CD4-positive, alpha-beta T cell treated with Interleukin-6 for 4 hours (primary cell): Measurements from ENCODE around the gene ZNF609.
A peak's percentile ranks its signal among the peaks of the same experiment; 100 is the strongest.

Source experiments
- DNase-seq: peaks from one replicate; pipeline ENCODE4 v3.0.0-alpha.2; 2020; ENCODE audit warnings: mixed read lengths

Gene ZNF609

DNA sequence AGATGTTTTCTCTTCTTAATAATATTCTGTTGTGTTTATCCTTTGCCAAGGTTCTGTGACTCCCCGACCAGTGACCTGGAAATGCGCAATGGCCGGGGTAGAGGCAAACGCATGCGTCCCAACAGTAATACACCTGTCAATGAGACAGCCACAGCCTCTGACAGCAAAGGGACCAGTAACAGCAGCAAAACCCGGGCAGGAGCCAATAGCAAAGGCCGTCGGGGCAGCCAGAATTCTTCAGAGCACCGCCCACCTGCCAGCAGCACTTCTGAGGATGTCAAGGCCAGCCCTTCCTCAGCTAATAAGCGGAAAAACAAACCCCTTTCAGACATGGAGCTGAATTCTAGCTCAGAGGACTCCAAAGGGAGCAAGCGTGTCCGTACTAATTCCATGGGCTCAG, 213.5 kb downstream of the ZNF609 start:
- no peak for DNase-seq

DNA sequence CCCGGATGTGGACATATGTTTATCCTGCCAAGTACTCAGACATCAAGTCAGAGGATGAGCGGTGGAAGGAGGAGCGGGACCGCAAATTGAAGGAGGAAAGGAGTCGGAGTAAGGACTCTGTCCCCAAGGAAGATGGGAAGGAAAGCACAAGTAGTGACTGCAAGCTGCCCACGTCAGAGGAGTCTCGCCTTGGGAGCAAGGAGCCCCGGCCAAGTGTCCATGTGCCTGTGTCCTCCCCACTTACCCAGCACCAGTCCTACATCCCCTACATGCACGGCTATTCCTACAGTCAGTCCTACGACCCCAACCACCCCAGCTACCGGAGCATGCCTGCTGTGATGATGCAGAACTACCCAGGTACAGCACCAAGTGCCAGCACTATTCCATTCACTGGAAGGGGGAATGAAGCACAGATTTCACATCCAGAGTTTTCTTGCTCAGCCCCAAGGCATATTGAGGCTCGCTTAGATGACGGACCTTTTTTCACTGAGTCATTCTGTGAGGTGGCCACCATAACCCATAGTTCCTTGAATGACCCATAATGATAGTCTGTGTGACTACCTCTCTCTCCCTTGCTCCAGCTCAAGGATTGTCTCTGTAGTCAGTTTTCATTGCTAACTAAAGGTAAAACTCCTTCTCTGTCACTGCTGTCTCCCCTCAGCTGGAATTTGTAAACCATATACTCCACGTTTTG, 217.9 kb downstream of the ZNF609 start:
- no peak for DNase-seq

DNA sequence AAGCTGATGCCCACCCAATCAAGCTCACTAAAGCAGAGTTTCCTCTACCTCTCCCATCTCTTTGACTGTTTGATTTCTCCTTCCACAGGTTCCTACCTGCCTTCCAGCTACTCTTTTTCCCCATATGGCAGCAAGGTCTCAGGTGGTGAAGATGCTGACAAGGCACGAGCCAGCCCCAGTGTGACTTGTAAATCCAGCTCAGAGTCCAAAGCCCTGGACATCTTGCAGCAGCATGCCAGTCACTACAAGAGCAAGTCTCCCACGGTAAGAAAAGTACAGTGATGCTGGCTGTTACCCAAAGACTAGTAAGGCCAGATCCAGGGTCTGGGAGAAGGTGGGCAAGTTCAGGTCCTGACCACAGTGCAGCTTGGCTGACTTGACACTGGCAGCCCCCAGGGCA, 219.7 kb downstream of the ZNF609 start:
- no peak for DNase-seq

DNA sequence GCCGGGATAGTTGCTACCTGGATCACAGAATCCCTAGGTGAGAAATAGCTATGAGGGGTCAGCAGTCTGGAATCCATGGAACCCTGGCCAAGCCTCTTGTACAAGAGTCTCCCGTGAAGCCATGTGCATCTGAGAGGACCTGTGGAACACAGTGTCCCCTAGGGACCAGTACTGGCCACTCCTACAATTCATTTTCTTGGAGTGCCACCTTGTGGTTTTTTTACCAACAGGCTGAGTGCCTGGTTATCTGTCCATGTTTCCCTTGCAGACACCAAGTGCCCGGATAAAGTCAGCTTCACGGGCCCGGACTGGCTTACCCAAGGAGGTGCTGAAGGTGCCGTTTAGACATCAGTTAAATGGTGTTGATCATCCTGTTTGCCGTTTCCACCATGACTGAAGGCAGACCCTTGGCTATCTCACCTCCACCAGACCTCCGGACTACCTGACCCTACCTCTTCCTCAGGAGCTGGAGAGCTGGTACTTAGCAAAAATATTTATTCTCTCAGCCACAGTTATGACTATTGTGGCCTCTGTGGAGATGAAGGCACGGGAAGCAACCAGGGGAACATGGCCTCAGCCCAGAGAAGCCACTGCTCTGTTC, 221.1 kb downstream of the ZNF609 start:
- peak; percentile 10 for DNase-seq

DNA sequence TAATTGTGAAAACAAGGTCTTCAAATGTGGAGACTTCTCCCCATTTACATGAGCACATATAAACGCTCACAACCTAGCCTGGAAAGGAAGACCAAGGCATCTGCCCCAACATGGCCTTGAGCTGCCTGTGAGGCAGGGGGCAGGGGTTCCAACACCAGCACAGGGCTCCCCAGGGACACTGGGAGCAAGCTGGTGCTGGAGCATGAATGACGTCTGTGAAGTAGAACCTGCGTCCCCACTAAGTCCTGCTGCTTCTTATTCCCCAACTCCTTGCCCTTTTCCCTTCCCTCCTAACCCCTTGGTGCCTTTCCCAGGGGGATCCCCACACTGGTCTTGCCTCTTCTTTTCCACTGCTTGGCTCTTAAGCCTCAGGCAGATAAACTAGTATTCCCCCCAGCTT, 221.9 kb downstream of the ZNF609 start:
- DNase-seq = no peak

DNA sequence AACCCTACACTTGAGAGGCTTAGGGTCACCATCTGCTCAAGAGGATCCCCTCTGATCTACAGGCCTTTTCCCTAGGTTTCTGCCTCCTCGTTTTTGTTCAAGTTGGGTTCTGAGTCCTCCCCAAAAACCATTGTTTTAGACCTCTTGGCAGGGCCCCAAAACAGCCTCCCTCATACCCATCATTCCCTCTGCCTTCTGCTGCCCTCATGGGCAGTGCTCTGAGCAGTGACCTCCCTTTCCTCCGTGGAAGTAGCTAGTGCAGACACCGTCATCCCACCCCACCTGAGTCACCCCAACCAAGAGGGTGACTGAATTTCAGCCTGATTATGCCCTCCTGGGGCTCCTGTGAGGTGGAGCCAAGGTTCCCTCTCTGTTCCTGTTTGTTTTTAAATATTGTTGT, 223.0 kb downstream of the ZNF609 start:
- no peak for DNase-seq

DNA sequence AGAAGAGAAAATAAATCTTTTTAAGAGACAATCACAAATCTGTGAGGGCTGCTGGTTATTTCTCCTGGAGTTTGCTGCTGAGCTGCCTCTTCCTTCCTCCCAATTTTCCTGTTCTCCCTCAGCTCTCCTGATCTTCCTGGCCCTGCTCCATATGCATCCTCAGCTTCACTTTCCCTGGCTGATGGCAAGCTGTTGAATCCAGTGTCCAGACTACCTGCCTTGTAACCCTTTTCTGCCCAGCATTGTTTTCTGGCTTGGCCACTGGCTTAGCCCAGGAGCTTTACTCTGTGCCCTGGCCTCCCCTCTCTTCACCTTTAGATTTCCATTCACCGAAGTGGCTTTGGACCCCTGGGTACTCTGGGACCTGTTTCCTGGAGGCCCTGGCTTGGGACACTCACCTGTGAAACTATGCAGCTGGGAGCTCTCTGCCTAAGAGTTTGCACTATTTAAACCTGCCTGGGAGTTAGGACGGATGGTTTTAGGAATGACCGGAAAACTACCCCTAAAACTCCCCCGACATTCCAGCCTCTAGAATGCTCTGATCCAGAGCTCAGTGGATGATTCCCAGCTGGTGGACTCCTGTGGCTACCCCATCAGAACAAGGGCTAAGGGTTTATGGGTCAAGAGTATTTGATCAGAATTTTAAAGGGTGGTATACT, 225.0 kb downstream of the ZNF609 start:
- DNase-seq = no peak

DNA sequence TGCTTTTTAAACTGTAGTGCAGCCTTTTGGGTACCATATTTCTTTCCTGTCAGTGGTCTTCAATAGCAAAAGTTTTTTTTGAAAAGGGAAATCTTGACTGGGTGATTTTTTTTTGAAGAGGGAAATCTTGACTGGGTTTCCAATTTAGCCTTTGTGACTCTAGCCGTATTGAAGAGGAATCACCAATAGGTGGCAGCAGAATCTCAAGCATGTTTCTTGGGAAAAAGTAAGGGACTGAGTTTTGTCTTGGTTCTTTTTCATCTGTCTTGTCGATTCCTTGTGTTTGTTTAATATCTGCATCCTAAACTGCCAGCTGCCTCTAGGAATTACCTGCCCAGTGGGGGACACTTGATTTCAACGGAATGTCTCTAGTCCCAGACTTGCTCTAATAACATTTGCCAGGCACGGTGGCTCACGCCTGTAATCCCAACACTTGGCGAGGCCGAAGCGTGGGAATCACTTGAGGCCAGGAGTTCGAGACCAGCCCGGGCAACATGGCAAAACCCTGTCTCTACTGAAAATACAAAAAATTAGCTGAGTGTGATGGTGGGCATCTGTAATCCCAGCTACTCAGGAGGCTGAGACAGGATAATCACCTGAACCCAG, 225.9 kb downstream of the ZNF609 start:
- DNase-seq = peak; percentile 47

DNA sequence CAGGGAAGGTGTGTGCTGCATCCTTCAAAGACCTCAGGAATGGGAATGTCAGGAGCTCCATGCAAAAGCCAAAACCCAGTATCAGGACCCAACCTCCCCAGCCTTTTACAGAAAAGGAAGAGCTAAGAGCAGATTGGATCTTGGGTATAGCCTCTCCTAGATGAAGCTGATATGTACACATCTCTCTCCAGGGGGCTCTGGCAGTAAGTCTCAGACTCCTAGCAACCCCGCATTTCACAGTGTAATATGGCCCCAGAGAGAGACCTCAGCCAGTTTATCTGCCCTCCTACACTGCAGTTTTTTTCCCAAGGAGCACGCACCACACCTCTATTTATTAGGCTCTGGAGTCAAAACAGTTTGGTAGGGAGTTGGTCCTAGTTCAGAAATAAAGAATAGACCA, 226.8 kb downstream of the ZNF609 start:
- DNase-seq = no peak

DNA sequence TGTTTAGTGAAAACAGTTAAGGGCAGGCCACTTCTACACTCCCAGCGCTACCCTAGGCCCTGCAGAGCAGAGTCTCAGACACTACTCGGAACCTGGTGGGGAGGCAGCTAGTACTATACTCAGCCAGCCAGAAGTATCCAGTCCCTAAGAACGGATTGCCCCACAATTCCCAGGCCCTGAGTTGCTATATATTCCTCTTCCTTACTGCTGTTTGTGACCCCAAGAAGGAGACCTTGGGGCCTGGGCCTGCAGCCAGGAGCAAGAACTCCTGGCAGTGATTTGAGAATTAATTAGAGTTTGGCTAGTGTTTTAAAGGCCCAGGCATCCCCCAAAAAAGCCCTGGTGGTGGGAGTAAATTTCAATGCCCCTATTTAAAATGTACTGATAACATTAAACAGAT, 227.3 kb downstream of the ZNF609 start:
- DNase-seq = no peak

DNA sequence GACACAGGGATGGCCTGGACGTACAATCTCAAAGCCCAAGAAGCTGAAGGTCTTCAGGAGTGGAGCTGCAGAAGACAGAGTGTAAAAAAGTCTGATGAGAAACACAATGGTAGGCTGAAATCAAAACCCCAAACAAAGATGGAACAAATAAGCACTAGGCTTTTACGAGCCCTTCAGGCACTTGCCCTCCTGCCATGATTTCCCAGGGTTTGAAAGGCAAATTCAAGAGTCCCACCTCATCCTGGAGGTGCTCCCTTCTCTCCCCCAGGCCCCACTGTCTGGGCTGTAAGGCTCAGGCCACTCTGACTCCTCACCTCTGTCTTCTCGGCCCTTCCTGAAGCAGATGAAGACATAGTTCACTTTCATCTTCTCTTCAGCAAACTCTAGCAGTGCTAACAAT, 228.4 kb downstream of the ZNF609 start:
- no peak for DNase-seq

DNA sequence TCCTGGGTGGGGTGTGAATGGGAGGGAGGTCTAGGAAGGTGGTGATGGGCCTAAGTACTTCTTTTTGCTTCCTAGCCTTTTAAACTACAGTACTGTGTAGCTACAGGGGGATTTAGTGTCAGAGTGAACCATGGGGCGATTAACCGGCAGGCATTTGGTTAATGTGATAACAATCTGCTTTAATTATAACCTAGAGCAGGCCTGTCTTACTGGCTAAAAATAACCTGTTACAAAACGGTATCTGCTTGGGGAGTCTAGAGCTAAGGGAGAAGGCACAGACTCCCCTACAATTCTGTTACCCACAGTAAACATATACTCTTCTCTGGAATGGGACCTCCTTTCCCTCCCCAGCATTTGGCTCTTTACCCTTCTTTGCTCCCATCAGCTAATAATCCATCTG, 229.6 kb downstream of the ZNF609 start:
- no peak for DNase-seq

DNA sequence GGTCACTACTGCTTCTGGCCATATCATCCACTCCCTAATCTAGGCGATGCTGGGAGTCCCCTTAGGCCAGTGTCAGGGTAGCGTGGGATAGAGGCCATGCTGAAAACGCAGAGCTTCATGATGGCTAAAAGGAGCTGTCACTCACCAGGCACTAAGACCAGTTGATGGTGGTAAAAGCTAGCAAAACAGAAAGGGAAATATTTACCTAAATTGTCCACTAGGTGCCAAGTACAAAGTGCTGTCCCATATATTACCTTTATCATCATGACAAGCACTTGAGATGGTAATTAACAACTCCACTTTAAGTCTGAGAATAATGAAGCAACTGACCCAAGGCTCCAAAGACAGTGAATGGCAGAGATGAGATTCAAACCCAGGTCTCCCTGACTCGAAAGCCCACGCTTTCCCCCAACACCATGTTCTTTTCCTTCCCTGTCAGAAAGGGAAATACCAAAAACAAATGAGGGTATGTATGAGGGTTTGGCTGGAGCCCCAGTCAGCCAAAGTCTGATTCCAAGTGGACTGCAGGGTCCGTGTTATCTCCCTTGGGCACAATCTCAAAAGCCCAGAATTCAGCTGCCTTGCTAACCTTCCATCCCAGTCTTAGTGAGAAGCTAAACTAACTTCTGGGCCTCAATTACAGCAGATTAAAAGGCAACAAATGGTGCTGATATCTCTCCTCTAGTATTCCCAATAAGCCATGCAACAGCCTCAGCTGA, 230.4 kb downstream of the ZNF609 start:
- DNase-seq = no peak

DNA sequence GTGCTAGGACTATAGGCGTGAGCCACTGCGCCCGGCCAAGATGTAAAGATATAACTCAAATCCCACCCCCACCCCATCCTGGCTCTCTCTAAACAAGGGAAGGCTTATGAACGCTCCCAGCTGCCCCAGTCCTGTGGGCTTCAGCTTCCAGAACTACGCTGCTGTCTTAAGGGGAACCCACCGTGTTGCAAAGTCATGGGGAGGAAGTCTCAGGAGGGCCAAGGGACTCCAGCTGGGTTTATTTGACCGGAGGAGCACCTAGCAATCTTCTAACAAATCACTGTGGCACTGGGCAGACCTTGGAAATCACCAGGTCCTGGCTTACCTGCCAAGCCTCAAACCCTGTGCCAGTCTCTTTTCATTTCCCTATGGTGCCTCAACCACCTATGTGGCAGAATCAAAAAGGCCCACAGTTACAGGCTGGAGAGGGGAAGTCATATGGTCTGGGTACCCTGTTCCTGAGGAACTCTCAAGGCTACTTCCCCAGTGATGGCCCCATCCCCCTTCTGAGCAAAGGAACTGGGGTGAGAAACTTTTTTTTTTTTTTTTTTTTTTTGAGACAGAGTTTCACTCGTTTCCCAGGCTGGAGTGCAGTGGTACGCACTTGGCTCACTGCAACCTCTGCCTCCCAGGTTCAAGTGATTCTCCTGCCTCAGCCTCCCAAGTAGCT, 231.7 kb downstream of the ZNF609 start:
- no peak for DNase-seq

DNA sequence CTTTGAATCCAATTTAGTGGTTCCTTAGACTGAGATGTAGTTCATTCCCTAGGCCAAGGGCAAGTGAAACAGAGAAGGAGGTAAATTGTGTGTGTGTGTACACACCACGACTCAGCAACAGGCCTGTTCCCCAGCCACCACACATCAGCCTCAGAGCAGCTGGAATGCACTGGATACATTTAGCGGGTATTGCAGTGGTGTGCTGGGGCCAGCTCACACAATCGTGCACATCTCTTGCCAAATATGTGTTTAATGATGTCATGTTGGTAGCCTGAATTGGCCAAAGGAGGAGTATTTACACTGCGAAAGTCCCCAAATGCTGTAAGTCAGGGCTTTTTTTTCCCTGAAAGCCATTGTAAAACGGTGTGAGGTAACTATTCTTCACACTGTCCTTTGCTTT, 232.8 kb downstream of the ZNF609 start:
- no peak for DNase-seq

DNA sequence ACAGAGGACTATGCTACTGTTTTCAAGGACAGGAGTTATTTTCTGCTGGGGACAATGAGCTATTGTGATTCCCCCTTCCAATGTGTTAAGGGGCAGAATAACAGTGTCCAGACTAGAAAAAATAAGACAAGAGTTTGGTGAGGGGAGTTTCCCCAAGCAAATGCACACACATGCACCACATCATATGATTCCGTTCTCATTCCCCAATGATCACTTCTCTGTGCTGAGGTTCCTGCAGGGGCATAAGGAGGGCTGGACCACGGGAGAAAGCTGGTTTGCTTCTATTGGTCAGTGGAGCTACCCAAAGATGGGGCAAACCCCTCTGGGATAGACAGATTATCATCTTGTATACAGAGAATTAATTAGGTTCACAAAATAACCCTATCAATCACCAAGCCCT, 234.4 kb downstream of the ZNF609 start:
- no peak for DNase-seq

DNA sequence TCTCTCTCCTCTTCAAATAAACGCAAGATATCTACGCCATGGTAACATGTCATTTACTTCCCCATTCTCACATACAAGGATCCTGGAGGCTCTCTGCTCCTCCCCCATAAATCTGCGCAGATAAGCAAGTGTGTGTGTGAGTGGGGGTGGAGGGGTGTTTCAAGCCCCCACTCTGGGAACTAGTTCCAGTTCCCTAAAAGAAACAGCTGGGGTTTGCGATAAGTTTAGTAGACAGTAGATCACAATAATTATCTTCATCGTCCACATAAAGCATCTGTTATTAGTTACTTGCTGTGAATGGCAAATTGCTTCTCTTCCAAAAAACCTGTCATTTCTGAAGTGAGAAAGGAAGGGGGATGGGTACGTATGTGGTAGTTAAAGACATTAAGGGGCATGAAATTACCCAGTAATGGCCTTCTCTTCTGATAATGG, 235.2 kb downstream of the ZNF609 start:
- DNase-seq = no peak

DNA sequence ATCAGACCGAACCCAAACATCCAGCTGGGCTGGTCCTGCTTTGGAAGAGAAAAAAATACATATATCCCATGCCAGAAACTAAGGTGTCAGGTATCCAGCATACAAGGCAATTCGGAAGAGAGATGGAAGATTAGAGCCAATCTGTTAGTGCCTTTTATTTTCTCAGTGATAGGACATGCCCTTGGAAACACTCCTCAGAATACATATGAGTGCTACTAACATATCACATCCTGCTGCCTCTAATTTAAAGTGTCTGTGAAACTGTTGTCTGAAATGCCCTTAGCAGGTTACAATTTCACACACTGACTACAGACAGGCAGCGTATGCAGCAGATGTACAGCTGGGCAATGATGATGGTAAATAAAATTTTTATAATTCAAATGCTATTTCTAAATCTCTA, 236.1 kb downstream of the ZNF609 start:
- DNase-seq = no peak

DNA sequence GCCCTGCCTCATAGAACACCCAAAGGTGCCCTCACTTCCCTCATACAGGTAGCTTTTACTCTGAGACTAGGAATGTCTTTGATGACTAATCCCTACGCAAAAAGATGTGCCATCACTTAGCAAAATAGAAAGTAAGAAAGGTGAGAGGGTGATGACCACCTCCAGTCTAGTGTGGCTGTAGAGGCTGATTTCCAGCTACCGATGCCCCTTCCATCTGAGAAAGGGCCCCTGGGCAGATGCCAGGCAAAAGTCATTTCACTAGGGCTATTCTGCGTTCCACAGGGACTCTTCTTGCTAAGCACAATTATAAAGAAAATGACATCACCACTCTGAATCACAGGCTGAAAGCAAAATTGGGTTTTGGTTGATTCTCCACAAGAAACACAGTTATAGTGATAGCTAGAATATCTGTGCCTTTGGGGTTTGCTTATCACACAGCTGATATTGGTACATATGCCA, 237.6 kb downstream of the ZNF609 start:
- DNase-seq = no peak

DNA sequence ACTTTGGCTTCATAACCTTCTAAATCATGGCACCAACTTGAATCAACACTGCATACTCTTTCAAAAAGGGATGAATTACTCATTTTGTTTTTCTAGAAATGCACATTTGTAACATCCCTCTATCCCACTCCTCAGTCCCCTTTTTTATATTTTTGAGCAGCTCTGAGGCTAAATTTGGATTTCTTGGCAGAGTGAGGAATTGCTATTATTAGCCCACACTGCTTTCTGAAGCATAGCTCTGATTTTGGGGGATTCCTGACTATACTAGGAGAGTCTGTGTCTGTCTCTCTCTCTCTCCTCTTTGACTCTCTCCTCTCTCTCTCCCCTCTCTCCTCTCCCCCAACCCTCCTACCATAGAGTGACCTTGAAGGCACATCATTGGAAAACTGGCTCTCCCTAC, 238.4 kb downstream of the ZNF609 start:
- no peak for DNase-seq

DNA sequence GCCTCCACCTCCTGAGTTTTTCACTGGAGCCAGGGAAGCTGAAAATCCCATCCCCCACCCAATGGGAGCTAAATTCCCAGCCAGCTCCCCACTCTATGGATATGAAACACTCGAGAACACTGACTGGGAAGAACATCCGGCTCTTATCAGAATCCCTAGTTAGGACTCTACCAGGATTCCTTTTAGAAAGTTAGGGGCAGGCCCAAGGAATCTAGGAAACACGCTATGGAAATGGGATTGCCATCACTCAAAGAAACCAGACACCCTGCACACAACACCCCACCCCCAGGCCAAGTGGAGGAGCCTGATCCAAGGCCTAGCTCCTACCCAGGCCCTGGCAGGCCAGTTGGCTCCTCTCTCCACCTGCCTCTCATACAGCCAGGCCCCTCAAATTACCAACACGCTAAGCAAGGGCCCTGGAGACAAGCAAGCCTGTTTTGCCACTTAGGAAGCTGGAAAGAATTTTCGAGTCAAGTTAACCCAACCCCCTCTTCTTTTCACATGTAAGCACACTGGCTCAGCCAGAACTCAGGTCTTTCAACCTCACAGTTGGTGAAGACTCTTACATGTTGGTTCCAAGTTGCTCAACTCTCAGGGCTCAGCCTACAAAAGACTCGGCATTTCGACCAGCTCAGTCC, 239.5 kb downstream of the ZNF609 start:
- no peak for DNase-seq

DNA sequence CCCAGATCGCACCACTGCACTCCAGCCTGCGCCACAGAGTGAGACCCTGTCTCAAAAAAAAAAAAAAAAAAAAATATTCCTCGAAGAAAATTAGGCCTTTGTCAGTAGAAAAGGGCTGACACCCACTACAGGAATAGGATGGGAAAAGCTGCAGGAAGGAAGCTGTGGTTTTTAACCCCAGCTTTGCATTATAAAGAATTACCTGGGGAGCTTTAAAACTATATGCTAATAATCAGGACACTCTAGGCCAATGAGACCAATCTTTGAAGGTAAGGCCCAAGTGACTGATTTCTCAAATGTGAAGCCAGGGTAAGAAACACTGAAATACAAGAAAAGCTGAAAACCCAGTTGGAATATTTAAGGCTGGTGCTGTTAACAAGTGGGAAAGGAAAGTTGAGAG, 240.7 kb downstream of the ZNF609 start:
- no peak for DNase-seq
